Liver (tissue), 9 donors: ENCODE data around the gene GGA2. TPM values are rescaled to one million over a fixed set of nuclear protein-coding genes. Genes with fewer than 3 reads are reported as not detected.

Source experiments
- DNase-seq: peaks from one replicate; pipeline ENCODE4 v3.0.0-alpha.2; 2017; ENCODE audit warnings: low spot score
- H3K27ac ChIP-seq, 2 donors: one replicate each; pipeline ENCODE4 v1.7.0; 2013; ENCODE audit warnings: inconsistent platforms in 2 of 2, low read length in 2 of 2, control low read depth in 1 of 2, low read depth in 1 of 2, mild to moderate bottlenecking in 1 of 2
- H3K27me3 ChIP-seq, 4 donors: one replicate each; pipeline versions ENCODE4 v1.6.1 to v1.7.0; 2013; ENCODE audit warnings: low read length in 3 of 4, inconsistent platforms in 1 of 4, mild to moderate bottlenecking in 1 of 4, moderate library complexity in 1 of 4; ENCODE audit not compliant: control insufficient read depth in 4 of 4, insufficient read depth in 4 of 4
- H3K36me3 ChIP-seq, 4 donors: one replicate each; pipeline versions ENCODE4 v1.6.1 to v1.7.0; 2013; ENCODE audit warnings: low read length in 3 of 4, mild to moderate bottlenecking in 3 of 4, low read depth in 1 of 4, moderate library complexity in 1 of 4; ENCODE audit not compliant: control insufficient read depth in 4 of 4, insufficient read depth in 3 of 4
- H3K4me1 ChIP-seq, 4 donors: one replicate each; pipeline versions ENCODE4 v1.6.1 to v1.7.0; 2013; ENCODE audit warnings: low read length in 3 of 4, mild to moderate bottlenecking in 3 of 4, moderate library complexity in 1 of 4; ENCODE audit not compliant: control insufficient read depth in 4 of 4, insufficient read depth in 4 of 4
- H3K4me3 ChIP-seq, 3 donors: one replicate each; pipeline versions ENCODE4 v1.6.1 to v1.7.0; 2013; ENCODE audit warnings: low read length in 3 of 3, control low read depth in 1 of 3, low read depth in 1 of 3, mild to moderate bottlenecking in 1 of 3
- H3K9ac ChIP-seq, 2 donors: one replicate each; pipeline ENCODE4 v1.7.0; 2013; ENCODE audit warnings: low read length in 2 of 2, mild to moderate bottlenecking in 2 of 2, moderate library complexity in 2 of 2, control low read depth in 1 of 2, low read depth in 1 of 2
- H3K9me3 ChIP-seq, 4 donors: one replicate each; pipeline versions ENCODE4 v1.6.1 to v1.7.0; 2013; ENCODE audit warnings: low read length in 3 of 4; ENCODE audit not compliant: control insufficient read depth in 4 of 4
- EGR1 ChIP-seq, 2 donors: IDR thresholded peaks; 2 replicates each; pipeline ENCODE4 v1.6.1; 2016 to 2018; ENCODE audit warnings: antibody characterized with exemption in 2 of 2, low read depth in 2 of 2
- HNF4A ChIP-seq, 2 donors: conservative IDR thresholded peaks; 2 replicates each; pipeline ENCODE4 v1.6.1; 2016; ENCODE audit warnings: antibody characterized with exemption in 2 of 2, mild to moderate bottlenecking in 2 of 2
- JUND ChIP-seq, 2 donors: IDR thresholded peaks; 2 replicates each; pipeline ENCODE4 v1.6.1; 2016; ENCODE audit warnings: antibody characterized with exemption in 2 of 2
- RAD21 ChIP-seq, 2 donors: IDR thresholded peaks; 2 replicates each; pipeline ENCODE4 v1.6.1; 2016; ENCODE audit warnings: antibody characterized with exemption in 2 of 2, mild to moderate bottlenecking in 2 of 2
- TAF1 ChIP-seq: conservative IDR thresholded peaks from 2 replicates; pipeline ENCODE4 v1.6.1; 2016; ENCODE audit warnings: antibody characterized with exemption, mild to moderate bottlenecking
- WGBS: extraction: QIAGEN DNeasy Blood & Tissue Kit; methylation state at CpG from one replicate; pipeline ENCODE4 v1.1.7; 2013; 5-methylcytosine and 5-hydroxymethylcytosine counted together
- polyA plus RNA-seq, 2 donors: library from polyadenylated mRNA; stranded (reverse) in 1 of 2; unstranded in 1 of 2; fragments of 200-250 nt in 1 of 2; fragments of >200 nt in 1 of 2; fragmentation: Nextera tagmentation in 1 of 2; extraction: Ambion mirVana in 1 of 2; gene quantifications; one replicate each; pipeline versions ENCODE4 v1.2.1 to v1.2.3, GENCODE V29; 2013 to 2015
- total RNA-seq, 2 donors: library from RNA; depleted of rRNA; stranded (reverse); fragments of >200 nt; gene quantifications; one replicate each; pipeline ENCODE4 v1.2.3, GENCODE V29; 2014
- TF ChIP-seq, protein P1 (sequence below): IDR thresholded peaks from 2 replicates; pipeline ENCODE4 v1.6.1; 2016; ENCODE audit warnings: antibody characterized with exemption, mild to moderate bottlenecking
- TF ChIP-seq, protein P2 (sequence below): IDR thresholded peaks from 2 replicates; pipeline ENCODE4 v1.6.1; 2016; ENCODE audit warnings: antibody characterized with exemption
- TF ChIP-seq, protein P3 (sequence below): IDR thresholded peaks from 2 replicates; pipeline ENCODE4 v1.6.1; 2016; ENCODE audit warnings: antibody characterized with exemption
- donor health status: healthy.
- donor health status: healthy.
- donor health status: healthy.
- donor health status: healthy.
- donor health status: healthy.

The GGA2 gene
- total and polyA plus RNA-seq, 4 donors = 8.4 to 23.9 (median 16.0) TPM

DNA sequence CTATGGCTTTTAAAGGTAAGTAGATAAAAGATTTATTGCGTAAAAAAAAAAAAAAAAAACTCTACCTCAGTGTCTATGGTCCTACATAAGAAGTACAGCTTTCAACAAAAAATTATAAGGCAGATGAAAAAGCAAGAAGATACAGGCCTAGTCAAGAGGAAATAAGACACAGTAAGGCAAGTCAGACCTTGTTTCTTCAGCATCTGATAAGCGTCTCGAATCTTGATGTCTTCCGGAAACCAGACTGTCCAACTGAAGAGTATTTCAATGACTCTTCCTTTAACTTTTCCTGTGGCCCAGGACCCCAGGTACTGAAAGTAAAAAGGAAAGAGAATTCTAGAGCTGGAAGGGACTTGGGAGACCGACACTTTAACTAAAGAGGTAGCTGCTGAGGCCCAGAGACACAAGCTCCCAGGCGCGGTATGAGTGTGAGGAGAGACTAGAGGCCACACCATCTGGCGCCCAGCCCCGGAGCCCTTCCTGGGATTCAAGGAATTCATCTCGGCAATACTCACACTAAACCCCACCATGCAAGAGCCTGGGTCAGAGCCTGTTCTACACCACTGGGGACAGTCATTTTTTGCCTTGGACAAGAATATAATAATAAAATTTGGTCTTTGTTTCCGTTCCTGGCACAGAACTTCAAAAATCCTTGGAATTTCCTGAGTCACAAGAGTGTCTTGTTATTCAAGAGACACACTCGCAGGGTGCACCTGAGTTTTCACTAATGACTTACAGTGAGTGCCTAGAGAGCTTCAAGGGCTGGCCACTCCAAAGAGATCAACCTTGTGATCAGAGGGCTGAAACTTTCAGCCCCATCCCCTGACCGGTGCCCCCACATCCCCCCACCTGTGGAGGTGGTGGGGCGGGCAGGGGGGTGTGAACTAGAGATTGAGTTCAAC is 18.6 kb downstream of the GGA2 start:
- no peak overlapping the region for H3K4me3 ChIP-seq
- DNase-seq = no peak
- H3K36me3 ChIP-seq = peaks cover 8 to 73% (median 44%) of the 10 kb centered on the region in 4 donors
- TF ChIP-seq, protein P1, sequence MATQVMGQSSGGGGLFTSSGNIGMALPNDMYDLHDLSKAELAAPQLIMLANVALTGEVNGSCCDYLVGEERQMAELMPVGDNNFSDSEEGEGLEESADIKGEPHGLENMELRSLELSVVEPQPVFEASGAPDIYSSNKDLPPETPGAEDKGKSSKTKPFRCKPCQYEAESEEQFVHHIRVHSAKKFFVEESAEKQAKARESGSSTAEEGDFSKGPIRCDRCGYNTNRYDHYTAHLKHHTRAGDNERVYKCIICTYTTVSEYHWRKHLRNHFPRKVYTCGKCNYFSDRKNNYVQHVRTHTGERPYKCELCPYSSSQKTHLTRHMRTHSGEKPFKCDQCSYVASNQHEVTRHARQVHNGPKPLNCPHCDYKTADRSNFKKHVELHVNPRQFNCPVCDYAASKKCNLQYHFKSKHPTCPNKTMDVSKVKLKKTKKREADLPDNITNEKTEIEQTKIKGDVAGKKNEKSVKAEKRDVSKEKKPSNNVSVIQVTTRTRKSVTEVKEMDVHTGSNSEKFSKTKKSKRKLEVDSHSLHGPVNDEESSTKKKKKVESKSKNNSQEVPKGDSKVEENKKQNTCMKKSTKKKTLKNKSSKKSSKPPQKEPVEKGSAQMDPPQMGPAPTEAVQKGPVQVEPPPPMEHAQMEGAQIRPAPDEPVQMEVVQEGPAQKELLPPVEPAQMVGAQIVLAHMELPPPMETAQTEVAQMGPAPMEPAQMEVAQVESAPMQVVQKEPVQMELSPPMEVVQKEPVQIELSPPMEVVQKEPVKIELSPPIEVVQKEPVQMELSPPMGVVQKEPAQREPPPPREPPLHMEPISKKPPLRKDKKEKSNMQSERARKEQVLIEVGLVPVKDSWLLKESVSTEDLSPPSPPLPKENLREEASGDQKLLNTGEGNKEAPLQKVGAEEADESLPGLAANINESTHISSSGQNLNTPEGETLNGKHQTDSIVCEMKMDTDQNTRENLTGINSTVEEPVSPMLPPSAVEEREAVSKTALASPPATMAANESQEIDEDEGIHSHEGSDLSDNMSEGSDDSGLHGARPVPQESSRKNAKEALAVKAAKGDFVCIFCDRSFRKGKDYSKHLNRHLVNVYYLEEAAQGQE = no peak
- TF ChIP-seq, protein P2, sequence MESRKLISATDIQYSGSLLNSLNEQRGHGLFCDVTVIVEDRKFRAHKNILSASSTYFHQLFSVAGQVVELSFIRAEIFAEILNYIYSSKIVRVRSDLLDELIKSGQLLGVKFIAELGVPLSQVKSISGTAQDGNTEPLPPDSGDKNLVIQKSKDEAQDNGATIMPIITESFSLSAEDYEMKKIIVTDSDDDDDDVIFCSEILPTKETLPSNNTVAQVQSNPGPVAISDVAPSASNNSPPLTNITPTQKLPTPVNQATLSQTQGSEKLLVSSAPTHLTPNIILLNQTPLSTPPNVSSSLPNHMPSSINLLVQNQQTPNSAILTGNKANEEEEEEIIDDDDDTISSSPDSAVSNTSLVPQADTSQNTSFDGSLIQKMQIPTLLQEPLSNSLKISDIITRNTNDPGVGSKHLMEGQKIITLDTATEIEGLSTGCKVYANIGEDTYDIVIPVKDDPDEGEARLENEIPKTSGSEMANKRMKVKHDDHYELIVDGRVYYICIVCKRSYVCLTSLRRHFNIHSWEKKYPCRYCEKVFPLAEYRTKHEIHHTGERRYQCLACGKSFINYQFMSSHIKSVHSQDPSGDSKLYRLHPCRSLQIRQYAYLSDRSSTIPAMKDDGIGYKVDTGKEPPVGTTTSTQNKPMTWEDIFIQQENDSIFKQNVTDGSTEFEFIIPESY = no peak
- TF ChIP-seq RAD21 (IDR thresholded peaks at IDR 0.05) = no peak
- no peak for TF ChIP-seq HNF4A (conservative IDR thresholded peaks at IDR 0.05)
- TF ChIP-seq TAF1 = no peak
- TF ChIP-seq JUND (IDR thresholded peaks at IDR 0.05) = no peak
- TF ChIP-seq EGR1 (IDR thresholded peaks at IDR 0.05; ENCODE audit: low read depth in 2 of 2) = no peak
- H3K9me3 ChIP-seq = no peaks in the 10 kb centered on the region
- no peaks in the 10 kb centered on the region for H3K27me3 ChIP-seq
- no peak overlapping the region for H3K9ac ChIP-seq
- WGBS = 92% methylated on average over 14 of the region's 14 CpGs
- no peak overlapping the region for H3K27ac ChIP-seq
- H3K4me1 ChIP-seq = no peaks in the 10 kb centered on the region

DNA sequence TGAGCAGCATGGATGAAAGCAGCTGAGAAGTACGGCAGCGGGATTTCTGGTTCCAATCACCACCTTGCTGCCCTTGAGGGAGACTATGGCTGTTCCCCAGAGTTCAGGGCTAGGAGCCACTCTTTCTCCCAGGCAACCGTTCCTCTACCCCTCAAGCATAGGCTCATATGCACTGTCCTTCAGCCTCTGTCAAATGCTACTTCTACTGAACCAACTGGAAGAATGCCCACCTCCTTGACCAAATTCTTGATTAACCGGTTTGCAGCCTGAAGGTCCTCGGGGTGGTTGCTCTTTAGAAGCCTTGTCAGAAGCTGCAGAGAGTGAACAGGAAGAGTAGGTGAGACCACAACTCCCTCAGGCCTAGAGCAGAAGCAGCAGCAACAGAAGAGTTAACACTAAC is 23.8 kb downstream of the GGA2 start:
- WGBS = 97% methylated on average over 5 of the region's 5 CpGs
- no peaks in the 10 kb centered on the region for H3K27me3 ChIP-seq
- TF ChIP-seq, protein P2 = no peak
- TF ChIP-seq, protein P3, sequence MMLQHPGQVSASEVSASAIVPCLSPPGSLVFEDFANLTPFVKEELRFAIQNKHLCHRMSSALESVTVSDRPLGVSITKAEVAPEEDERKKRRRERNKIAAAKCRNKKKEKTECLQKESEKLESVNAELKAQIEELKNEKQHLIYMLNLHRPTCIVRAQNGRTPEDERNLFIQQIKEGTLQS = no peak
- TF ChIP-seq TAF1 (no peak), HNF4A (conservative IDR thresholded peaks at IDR 0.05) (no peak)
- peaks cover 15 to 84% (median 62%) of the 10 kb centered on the region in 4 donors for H3K36me3 ChIP-seq
- H3K4me3 ChIP-seq = no peak overlapping the region
- no peak overlapping the region for H3K9ac ChIP-seq
- no peaks in the 10 kb centered on the region for H3K9me3 ChIP-seq
- no peaks in the 10 kb centered on the region for H3K4me1 ChIP-seq
- H3K27ac ChIP-seq = no peak overlapping the region
- no peak for DNase-seq
